Endothelial cell of umbilical vein (primary cell): ENCODE results near the gene UNC5B. TPM values are rescaled to one million over a fixed set of nuclear protein-coding genes. Genes with fewer than 3 reads are reported as not detected.

Experiments
- BruUV-seq: library from RNA; stranded (reverse); fragments of 400-500 nt; replicated peaks from 2 replicates; lab custom pipeline; 2021; lab: Mats Ljungman, UMichigan
- CTCF ChIA-PET: fragments of 300-600, 350-600 bp; sonication (Branson Sonifier 250); formaldehyde crosslinking; loops from one replicate; lab custom pipeline; 2021; ENCODE audit warnings: antibody characterized with exemption, inconsistent platforms; lab: Charles Lee
- POLR2A ChIA-PET: fragments of 300-600, 350-600 bp; sonication (Branson Sonifier 250); formaldehyde crosslinking; loops from one replicate; lab custom pipeline; 2021; ENCODE audit warnings: antibody characterized with exemption, inconsistent platforms; lab: Charles Lee
- DNase-seq: peaks from one replicate; pipeline ENCODE4 v3.0.0-alpha.2; 2011; ENCODE audit warnings: low read depth, low spot score
- FAIRE-seq: peaks from 2 replicates; lab custom pipeline; 2011; peaks lifted over from hg19 to GRCh38; lab: Jason Lieb, UNC
- H2AFZ ChIP-seq: 2 replicates; pipeline ENCODE4 v1.6.0; 2012; ENCODE audit warnings: low read depth, low read length, control low read depth, inconsistent platforms
- H3K27ac ChIP-seq: 2 replicates; pipeline ENCODE4 v1.5.1; 2011; ENCODE audit warnings: low read depth, mild to moderate bottlenecking, control low read depth, low read length, moderate library complexity; ENCODE audit not compliant: insufficient read depth
- H3K27me3 ChIP-seq, 2 experiments: 2 replicates each; pipeline versions ENCODE4 v1.6.0 to v1.6.1; 2011; ENCODE audit warnings: low read length in 2 of 2, mixed read lengths in 1 of 2; ENCODE audit not compliant: control insufficient read depth in 2 of 2, insufficient read depth in 2 of 2
- H3K36me3 ChIP-seq, 2 experiments: 2 replicates in 1 of 2; 3 replicates in 1 of 2; pipeline ENCODE4 v1.5.1; 2011; ENCODE audit warnings: low read length in 2 of 2, mild to moderate bottlenecking in 1 of 2, moderate library complexity in 1 of 2; ENCODE audit not compliant: control insufficient read depth in 2 of 2, insufficient read depth in 2 of 2; ENCODE audit errors: extremely low read depth in 1 of 2
- H3K4me1 ChIP-seq: 3 replicates; pipeline ENCODE4 v1.5.1; 2011; ENCODE audit warnings: mild to moderate bottlenecking, low read length; ENCODE audit not compliant: control insufficient read depth, insufficient read depth; ENCODE audit errors: extremely low read depth
- H3K4me2 ChIP-seq: 2 replicates; pipeline ENCODE4 v1.6.1; 2011; ENCODE audit warnings: low read length, control low read depth, mixed read lengths; ENCODE audit not compliant: insufficient read depth
- H3K4me3 ChIP-seq, 3 experiments: fragments of 200-600 bp in 1 of 3; sonication (generic), shearing (Covaris generic) in 1 of 3; replicated peaks in 1 of 3; 2 replicates each; pipeline ENCODE4 v1.5.1; 2011 to 2016; ENCODE audit warnings: control low read depth in 3 of 3, low read length in 3 of 3, mild to moderate bottlenecking in 2 of 3, inconsistent platforms in 1 of 3, low read depth in 1 of 3, moderate library complexity in 1 of 3; ENCODE audit not compliant: insufficient read depth in 1 of 3
- H3K79me2 ChIP-seq: 2 replicates; pipeline ENCODE4 v1.6.0; 2012; ENCODE audit warnings: low read length, inconsistent platforms; ENCODE audit not compliant: control insufficient read depth, insufficient read depth
- H3K9ac ChIP-seq: replicated peaks from 2 replicates; pipeline ENCODE3; 2011; ENCODE audit warnings: low read length, control low read depth; ENCODE audit not compliant: insufficient read depth; ENCODE audit errors: extremely low read depth
- H3K9me1 ChIP-seq: replicated peaks from 3 replicates; pipeline ENCODE4 v1.6.0; 2011; ENCODE audit warnings: mild to moderate bottlenecking, low read length; ENCODE audit not compliant: control insufficient read depth, insufficient read depth; ENCODE audit errors: extremely low read depth
- H3K9me3 ChIP-seq: replicated peaks from 2 replicates; pipeline ENCODE4 v1.5.1; 2012; ENCODE audit warnings: low read length, inconsistent platforms; ENCODE audit not compliant: control insufficient read depth, insufficient read depth
- H4K20me1 ChIP-seq: replicated peaks from 2 replicates; pipeline ENCODE3; 2011; ENCODE audit warnings: mild to moderate bottlenecking, low read length; ENCODE audit not compliant: control insufficient read depth, insufficient read depth; ENCODE audit errors: extremely low read depth
- CTCF ChIP-seq, 2 donors: IDR thresholded peaks; 1 replicate in 1 of 2; 2 replicates in 1 of 2; pipeline ENCODE4 v1.5.1; 2011; ENCODE audit warnings: low read length in 2 of 2, mild to moderate bottlenecking in 2 of 2, moderate library complexity in 2 of 2, control low read depth in 1 of 2, inconsistent platforms in 1 of 2, low read depth in 1 of 2; ENCODE audit not compliant: insufficient read depth in 1 of 2; ENCODE audit errors: extremely low read depth in 1 of 2
- EZH2 ChIP-seq: IDR thresholded peaks from 2 replicates; pipeline ENCODE4 v1.6.1; 2012; ENCODE audit warnings: borderline replicate concordance, low read depth, mild to moderate bottlenecking, moderate library complexity, low read length, inconsistent platforms; ENCODE audit not compliant: severe bottlenecking
- FOS ChIP-seq: IDR thresholded peaks from 2 replicates; pipeline ENCODE4 v1.6.1; 2011; ENCODE audit warnings: mild to moderate bottlenecking, low read length, moderate library complexity, borderline replicate concordance; ENCODE audit not compliant: insufficient read depth
- GATA2 ChIP-seq: IDR thresholded peaks from 2 replicates; pipeline ENCODE4 v1.7.0; 2011; ENCODE audit warnings: low read depth, mild to moderate bottlenecking, moderate library complexity, mixed read lengths, low read length; ENCODE audit not compliant: insufficient read length, insufficient read depth
- JUN ChIP-seq: IDR thresholded peaks from 2 replicates; pipeline ENCODE4 v1.6.1; 2011; ENCODE audit warnings: borderline replicate concordance, low read depth; ENCODE audit not compliant: insufficient read length, insufficient read depth
- MAX ChIP-seq: IDR thresholded peaks from 2 replicates; pipeline ENCODE4 v1.6.1; 2011; ENCODE audit not compliant: insufficient read depth, insufficient read length
- MYC ChIP-seq: IDR thresholded peaks from one replicate; pipeline ENCODE4 v1.6.1; 2011; ENCODE audit warnings: mild to moderate bottlenecking, low read depth, low read length
- POLR2A ChIP-seq: IDR thresholded peaks from 2 replicates; pipeline ENCODE4 v1.6.1; 2012; ENCODE audit warnings: low read depth, mild to moderate bottlenecking, control low read depth, low read length
- POLR2AphosphoS5 ChIP-seq: IDR thresholded peaks from 2 replicates; pipeline ENCODE4 v1.6.1; 2012; ENCODE audit warnings: low read depth, mild to moderate bottlenecking, control low read depth, low read length, moderate library complexity; ENCODE audit not compliant: insufficient read depth
- dilution Hi-C: fragments of 300-500 bp; cut with MboI; formaldehyde crosslinking; loops from one replicate; pipeline ENCODE4 v1.15.0; 2019; ENCODE audit warnings: low sequenced_read_pairs; ENCODE audit not compliant: extremely low pct_ligation_motif_present
- intact Hi-C: fragments of 100-400 bp; cut with micrococcal nuclease; formaldehyde crosslinking; loops from one replicate; pipeline ENCODE4 v1.10.0; 2022
- polyA plus RNA-seq, 4 experiments: library from polyadenylated mRNA; depleted of rRNA in 3 of 4; stranded (reverse) in 3 of 4; unstranded in 1 of 4; fragments of >200 nt; gene quantifications; 2 replicates each; pipeline versions ENCODE4 v1.2.1 to v1.2.3, GENCODE V29; 2011 to 2012; ENCODE audit warnings: missing spikeins in 1 of 4
- total RNA-seq: library from RNA; stranded (reverse); gene quantifications from 2 replicates; pipeline ENCODE4 v1.2.3, GENCODE V29; 2021

The UNC5B gene
- total and polyA plus RNA-seq, 2 donors (not counting 3 experiments of a cell fraction or from before 2014, with no cell fraction given), result 0.39 to 2.5 TPM

DNA sequence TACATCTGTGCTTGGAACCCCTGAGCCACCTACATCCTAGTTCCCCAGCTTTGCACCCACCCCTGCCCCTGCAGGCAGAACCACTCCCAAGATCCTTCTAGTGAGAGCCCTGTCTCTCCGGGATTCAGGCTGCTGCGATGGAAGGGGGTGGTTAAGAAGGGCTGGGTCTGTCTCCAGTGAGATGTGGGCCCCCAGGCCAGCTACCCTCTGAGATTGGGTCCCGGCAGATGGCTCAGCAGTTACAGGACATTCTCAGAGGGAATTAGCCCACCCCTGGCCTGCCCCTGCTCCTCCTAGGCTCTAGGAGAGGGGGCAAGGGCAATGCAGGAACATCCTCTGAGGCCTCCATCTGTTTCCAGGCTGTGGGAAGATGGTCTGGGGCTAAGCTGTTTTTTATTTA, 134.4 kb downstream of the UNC5B start:
- Histone ChIP-seq H3K4me1 (peaks cover 2% of the 10 kb centered on the region), H3K27me3 (no peaks in the 10 kb centered on the region), H2AFZ (no peak overlapping the region), H3K27ac (no peak overlapping the region), H3K79me2 (no peaks in the 10 kb centered on the region), H3K36me3 (no peaks in the 10 kb centered on the region), H3K9me3 (no peaks in the 10 kb centered on the region), H3K4me2 (no peak overlapping the region), H3K9me1 (no peaks in the 10 kb centered on the region), H3K9ac (no peak overlapping the region), H3K4me3 (no peak overlapping the region), H4K20me1 (no peaks in the 10 kb centered on the region)
- FAIRE-seq, result no peak
- BruUV-seq, result no TSS peak
- DNase-seq, result no peak
- TF ChIP-seq POLR2A (no peak), FOS (no peak), EZH2 (no peak), MAX (no peak), MYC (no peak), GATA2 (no peak), JUN (no peak), POLR2AphosphoS5 (no peak), CTCF (IDR thresholded peaks at IDR 0.05; ENCODE audit: extremely low read depth in 1 of 2, insufficient read depth in 1 of 2, low read depth in 1 of 2, low read length in 2 of 2) (no peak)
- ChIA-PET POLR2A (interaction anchor here (0.6 kb wide), 1 partner anchor 12 kb away, joined by 6 read pairs; no protein-coding TSS in a partner anchor), CTCF (interaction anchor here (1.1 kb wide), 1 partner anchor 8 kb away, joined by 3 read pairs; no protein-coding TSS in a partner anchor)
- dilution Hi-C loops, result no loop called here
- intact Hi-C loops, result no loop called here
